GM19193 (cell line): ENCODE data around the gene OCLN.

Experiments
- POLR2A ChIP-seq: IDR thresholded peaks from 4 replicates; pipeline ENCODE4 v1.6.1; 2011; ENCODE audit not compliant: insufficient read depth, insufficient read length; ENCODE audit errors: extremely low read depth

The OCLN gene

DNA sequence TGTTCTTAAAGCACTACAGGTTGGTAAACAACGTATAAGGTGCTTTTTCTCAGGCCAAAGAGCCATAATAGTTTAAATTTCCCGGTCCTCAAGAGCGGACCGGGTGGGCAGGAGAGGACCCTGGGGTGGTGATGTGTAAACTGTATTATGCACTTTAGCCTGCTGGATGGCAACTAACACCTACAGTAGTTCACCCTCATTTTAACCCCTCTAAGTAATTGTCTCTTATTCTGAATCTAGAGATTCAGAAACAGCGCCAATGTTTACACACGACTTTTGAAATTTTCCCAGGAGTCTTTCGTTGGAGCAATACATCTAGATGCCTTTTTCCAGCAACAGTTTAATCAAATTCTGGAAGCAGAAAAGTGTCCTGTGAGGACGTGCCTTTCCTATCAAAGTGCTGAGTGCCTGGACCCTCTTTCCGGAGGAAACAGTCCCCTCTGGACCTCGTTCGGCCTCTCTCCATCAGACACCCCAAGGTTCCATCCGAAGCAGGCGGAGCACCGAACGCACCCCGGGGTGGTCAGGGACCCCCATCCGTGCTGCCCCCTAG, 676 bp upstream of the OCLN start:
- no peak for TF ChIP-seq POLR2A

DNA sequence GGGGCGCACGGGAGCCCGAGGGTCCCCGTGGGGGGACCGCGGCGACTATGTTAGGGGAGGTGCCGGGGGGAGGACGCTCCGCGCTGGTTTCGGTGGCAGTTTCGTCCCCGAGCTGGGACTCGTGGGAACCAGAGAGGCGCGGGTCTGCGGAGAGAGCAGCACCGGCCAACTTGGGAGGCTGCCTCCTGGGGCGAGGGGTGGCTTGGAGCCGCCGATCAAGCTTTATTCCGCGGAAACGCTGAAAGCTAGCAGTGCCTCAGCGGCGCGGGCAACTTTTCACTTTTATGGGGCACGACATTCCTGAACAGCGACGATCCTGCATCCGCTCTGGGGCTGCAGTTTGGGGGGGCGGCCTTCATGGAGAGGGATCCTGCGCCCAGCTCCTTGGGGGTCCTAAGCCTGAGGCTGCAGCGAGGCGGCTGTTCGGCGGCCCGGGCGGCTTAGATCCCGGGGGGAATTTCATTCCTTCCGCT, 369 bp downstream of the OCLN start:
- peak; percentile 3 for TF ChIP-seq POLR2A

DNA sequence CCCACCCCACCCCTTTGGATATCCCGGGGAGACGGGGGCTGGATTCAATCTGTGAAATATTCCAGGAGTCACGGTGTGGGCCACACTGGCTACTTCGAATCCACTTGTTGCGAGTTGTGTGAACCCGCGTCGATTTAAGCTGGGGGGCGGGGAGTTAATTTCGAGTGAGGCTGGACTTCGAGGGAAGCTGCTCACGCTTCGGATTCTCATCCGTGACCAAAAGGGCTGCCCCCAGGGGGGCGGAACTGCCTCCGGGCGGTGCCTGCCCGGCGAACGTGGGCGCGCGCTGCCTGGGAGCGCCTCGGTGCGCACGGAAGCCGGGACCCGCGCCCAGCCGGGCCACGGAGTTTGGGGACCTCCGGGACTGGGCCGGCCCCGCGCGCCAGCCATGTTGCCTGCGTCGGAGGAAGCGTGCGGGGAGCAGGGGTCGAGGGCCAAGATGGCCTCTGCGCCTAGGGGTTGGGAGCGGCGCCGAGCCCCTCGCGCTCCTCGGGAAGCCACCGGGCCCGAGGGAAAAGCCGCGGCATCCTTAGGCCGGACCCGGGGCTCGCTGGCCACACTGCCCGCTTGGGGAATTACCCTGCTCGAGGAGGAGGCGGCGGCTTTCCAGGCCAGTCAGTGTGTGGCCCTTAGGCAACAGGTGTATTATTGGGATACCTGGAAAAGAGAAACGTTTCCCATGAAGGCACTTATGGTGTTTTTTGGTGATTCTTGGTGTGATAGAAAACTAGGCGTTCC, 975 bp downstream of the OCLN start:
- no peak for TF ChIP-seq POLR2A

DNA sequence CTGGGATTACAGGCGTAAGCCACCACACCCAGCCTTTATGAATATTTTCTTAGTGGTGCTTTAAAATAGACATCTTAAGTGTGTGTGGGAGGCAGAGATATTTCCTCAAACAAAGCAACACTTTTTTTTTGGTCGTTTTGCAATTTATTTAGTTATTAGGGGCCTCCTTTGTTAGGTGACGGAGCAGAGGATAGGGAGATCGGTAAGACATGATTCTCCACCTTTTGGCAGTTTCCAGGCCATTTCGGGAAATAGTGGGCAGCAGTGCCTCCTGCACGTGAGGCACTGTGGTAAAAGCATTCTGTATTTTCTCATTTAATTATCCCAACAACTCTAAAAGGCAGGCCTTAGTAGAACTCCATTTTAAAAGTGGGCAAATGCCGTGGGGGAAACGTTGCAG, 1.9 kb downstream of the OCLN start:
- no peak for TF ChIP-seq POLR2A

DNA sequence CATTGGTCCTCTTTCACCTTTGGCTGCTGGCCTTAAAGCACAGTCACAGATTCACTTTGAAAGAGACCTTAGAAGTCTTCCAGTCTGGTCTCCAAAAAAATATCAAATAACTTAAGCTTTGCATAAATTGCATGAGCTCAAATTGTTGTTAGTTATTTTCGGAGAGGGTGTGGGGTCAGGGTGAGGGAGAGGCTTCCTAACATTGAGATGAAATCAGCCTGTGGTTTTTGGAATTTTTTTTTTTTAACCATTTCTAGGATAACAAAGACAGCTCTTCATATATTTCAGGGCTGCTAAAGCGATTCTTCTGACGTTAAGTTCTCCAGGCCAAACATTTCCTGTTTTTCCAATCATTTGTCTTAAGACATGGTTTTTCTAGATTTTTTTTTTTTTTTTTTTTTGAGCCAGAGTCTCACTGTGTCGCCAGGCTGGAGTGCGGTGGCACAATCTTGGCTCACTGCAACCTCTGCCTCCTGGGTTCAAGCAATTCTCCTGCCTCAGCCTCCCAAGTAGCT, 4.5 kb downstream of the OCLN start:
- TF ChIP-seq POLR2A, result no peak

DNA sequence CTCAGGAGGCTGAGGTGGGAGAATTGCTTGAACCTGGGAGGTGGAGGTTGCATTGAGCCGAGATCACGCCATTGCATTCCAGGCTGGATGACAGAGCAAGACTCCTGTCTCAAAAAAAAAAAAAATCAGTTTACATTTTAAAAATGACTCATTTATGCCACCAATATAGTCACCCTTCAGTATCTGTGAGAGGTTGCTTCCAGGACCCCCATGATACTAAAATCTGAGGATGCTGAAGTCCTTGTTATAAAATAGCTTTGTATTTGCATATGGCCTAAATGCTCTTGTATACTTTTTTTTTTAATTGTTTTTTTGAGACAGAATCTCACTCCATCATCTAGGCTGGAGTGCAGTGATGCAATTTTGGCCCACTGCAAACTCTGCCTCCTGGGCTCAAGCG, 5.8 kb downstream of the OCLN start:
- no peak for TF ChIP-seq POLR2A

DNA sequence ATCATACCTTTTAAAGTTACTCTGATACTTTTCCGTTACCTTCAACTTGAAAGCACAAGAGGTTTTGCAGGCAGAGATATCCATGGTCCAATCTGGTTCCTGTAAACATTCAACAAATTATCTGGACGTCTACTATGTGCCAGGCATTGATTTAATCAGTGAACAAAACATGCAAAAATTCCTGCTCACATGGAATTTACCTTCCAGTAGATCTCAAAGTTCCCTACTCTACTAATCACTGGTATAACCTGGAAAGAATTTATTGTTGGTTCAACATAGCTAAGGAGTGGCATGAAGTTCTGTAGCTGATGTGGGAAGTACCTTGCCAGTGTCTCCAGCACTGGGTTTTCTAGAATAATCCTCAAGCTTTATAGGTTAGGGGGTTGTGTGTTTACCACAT, 9.8 kb downstream of the OCLN start:
- no peak for TF ChIP-seq POLR2A

DNA sequence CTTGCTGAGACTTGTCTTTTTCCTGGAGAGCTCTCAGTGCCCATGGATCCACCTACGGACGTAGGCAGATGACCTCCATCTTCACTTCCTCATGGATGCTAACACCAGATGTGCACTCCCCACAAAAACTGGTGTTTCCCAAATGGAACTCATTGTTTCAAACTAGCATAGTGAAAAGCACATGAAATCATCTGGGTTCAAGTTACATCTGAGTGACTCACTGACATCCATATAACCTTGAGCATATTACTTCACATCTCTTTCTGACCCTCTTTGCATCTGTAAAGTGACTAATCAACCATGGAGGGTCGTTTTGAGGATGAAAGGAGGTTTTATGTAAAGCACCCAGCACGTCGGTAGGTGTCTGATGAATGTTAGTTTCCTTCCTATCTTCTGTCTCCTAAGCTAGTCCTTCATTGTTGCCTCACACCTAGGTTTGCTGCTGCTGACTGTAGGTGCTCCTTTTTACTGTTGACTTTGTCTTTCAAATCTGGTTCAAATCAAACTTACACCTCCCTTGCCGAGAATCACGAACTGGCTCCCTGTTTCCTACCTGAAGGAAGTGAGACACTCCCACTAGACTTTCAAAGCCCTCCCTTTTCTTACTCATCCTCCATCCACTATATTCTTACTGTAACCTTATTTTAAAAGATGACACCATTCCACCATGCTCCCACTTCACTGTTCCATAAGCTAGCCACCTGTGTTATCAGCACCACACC, 10.3 kb downstream of the OCLN start:
- TF ChIP-seq POLR2A, result no peak

DNA sequence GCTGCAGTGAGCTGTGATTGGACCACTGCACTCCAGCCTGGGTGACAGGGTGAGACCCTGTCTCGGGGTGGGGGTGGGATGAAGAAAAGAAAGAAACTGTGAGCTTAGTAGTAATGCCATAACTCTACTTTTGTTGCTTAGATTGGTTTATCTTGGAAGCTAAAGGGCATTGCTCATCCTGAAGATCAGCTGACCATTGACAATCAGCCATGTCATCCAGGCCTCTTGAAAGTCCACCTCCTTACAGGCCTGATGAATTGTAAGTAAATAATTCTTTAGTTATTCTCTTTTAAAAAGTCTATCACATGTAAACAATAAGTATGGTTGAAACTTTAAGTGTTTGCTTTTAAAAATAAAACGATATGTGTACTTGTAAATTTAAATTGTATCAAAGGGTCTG, 11.4 kb downstream of the OCLN start:
- no peak for TF ChIP-seq POLR2A

DNA sequence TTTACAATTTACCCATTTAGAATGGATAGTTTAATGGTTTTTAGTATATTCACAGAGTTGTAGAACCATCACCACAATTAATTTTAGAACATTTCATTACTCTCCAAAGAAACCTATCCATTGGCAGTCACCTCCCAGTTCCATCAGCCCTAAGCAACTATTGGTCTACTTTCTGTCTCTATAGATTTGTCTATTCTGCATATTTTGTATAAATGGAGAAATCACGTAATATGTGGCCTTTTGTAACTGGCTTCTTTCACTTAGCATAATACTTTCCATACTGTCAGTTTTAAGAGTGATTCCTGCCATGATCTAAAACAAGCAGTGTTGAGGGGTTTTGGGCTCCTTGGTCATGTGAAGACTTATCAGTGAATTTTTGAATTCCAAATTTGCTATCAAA, 12.7 kb downstream of the OCLN start:
- no peak for TF ChIP-seq POLR2A

DNA sequence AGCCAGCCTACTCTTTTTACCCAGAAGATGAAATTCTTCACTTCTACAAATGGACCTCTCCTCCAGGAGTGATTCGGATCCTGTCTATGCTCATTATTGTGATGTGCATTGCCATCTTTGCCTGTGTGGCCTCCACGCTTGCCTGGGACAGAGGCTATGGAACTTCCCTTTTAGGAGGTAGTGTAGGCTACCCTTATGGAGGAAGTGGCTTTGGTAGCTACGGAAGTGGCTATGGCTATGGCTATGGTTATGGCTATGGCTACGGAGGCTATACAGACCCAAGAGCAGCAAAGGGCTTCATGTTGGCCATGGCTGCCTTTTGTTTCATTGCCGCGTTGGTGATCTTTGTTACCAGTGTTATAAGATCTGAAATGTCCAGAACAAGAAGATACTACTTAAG, 16.6 kb downstream of the OCLN start:
- no peak for TF ChIP-seq POLR2A

DNA sequence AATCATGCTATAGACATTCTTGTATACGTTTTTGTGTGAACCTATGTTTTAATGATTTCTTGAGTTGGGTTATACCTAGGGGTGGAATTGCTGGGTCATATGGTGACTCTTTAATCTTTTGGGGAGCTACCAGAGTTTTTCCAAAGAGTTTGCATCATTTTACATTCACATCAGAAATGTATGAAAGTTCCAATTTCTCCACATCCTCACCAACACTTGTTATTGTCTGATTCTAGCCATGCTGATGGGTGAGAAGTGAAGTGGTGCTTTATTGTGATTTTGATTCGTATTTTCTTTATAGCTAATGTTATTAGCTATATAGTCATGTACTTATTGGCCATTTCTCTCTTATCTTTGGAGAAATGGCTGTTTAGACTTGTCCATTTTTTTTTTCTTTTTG, 18.1 kb downstream of the OCLN start:
- TF ChIP-seq POLR2A, result no peak

DNA sequence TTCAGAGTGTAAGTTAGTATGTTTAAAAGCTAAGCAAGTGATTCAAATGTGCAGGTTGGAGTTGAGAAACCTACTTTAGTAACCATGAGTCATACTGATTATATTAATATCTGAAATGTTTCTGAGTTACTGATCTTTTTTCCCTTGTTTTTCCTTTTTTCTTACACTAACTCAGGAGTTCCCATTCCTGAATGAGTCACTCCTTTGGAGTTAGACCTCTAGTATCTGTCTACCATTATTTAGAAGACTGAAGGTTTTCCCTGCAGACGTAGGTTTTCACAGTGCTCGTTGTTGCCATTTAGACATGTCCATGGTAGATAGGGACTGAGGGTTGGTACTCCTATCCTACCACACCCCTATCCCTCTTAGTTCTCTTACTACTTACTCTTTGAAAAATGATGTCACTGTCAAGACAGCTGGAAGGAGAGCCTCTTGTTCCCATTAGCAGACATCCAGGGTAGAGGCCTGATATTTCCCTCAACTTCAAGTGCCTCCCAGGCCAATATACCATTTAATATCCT, 20.2 kb downstream of the OCLN start:
- TF ChIP-seq POLR2A, result no peak

DNA sequence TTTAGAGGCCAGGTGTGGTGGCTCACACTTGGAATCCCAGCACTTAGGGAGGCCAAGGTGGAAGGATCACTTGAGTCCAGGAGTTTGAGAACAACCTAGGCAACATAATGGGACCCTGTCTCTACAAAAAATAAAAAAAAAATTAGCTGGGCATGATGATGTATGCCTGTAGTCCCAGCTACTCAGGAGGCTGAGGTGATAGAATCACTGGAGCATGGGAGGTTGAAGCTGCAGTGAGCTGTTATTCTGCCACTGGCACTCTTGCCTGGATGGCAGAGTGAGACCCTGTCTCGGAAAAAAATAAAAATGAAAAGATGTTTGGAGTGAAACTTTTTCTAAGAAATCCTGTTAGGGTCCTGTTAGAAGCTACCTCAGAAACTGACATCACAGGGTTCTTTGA, 24.2 kb downstream of the OCLN start:
- TF ChIP-seq POLR2A, result no peak

DNA sequence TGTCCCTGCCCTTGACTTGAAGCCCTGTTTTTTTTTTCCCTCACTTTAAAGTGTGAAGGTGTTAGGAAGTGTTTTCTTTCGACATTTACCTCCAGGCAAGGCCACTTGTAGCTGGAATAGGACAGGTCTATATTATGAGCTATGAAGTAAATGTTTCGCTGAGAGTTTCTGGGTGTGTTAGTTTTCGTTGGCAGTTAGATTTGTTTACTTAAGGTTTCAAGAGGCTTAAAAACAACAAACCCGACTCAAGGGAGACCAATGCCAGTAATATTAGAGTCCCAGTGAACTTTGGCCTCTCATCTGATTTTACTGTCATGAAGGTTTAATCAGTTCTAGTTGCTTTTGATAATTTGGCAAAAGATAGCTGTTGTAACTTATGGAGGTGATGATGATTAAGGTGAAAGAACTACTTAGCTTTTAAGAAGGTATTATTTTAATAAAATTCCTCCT, 25.2 kb downstream of the OCLN start:
- TF ChIP-seq POLR2A, result no peak
